WERI-Rb-1 (cell line): ENCODE results near the gene GARNL3.

Experiments used
- DNase-seq: peaks from one replicate; pipeline ENCODE4 v3.0.0-alpha.2; 2020
- H3K27ac ChIP-seq: fragments of 250-450 bp; sonication (Bioruptor Pico); 2 replicates; pipeline ENCODE4 v1.5.1; 2020; ENCODE audit warnings: mild to moderate bottlenecking, moderate library complexity
- H3K27me3 ChIP-seq: fragments of 250-450 bp; sonication (Bioruptor Pico); 2 replicates; pipeline ENCODE4 v1.5.1; 2021; ENCODE audit warnings: mild to moderate bottlenecking, low read depth, moderate library complexity; ENCODE audit not compliant: insufficient read depth, severe bottlenecking
- H3K36me3 ChIP-seq: fragments of 250-450 bp; sonication (Bioruptor Pico); 2 replicates; pipeline ENCODE4 v1.5.1; 2020; ENCODE audit warnings: mild to moderate bottlenecking, moderate library complexity
- H3K4me3 ChIP-seq: 2 replicates; pipeline ENCODE4 v1.5.1; 2011; ENCODE audit warnings: low read depth, mild to moderate bottlenecking, control low read depth, low read length
- H3K9me3 ChIP-seq: fragments of 250-450 bp; sonication (Bioruptor Pico); 2 replicates; pipeline ENCODE4 v1.5.1; 2021; ENCODE audit warnings: mild to moderate bottlenecking, moderate library complexity; ENCODE audit not compliant: severe bottlenecking
- CTCF ChIP-seq: IDR thresholded peaks from 2 replicates; pipeline ENCODE4 v1.5.1; 2011; ENCODE audit warnings: low read depth, mild to moderate bottlenecking, control low read depth, inconsistent platforms, low read length

Gene GARNL3

GRCh38 chr9:127402401-127403090 is 138.0 kb downstream of the GARNL3 start:
- H3K36me3 ChIP-seq: peaks cover 93% of the 10 kb centered on the region
- no peaks in the 10 kb centered on the region for H3K9me3 ChIP-seq
- TF ChIP-seq CTCF: no peak
- no peaks in the 10 kb centered on the region for H3K27me3 ChIP-seq
- no peak for DNase-seq
- no peak overlapping the region for H3K27ac ChIP-seq
- H3K4me3 ChIP-seq: no peak overlapping the region

DNA sequence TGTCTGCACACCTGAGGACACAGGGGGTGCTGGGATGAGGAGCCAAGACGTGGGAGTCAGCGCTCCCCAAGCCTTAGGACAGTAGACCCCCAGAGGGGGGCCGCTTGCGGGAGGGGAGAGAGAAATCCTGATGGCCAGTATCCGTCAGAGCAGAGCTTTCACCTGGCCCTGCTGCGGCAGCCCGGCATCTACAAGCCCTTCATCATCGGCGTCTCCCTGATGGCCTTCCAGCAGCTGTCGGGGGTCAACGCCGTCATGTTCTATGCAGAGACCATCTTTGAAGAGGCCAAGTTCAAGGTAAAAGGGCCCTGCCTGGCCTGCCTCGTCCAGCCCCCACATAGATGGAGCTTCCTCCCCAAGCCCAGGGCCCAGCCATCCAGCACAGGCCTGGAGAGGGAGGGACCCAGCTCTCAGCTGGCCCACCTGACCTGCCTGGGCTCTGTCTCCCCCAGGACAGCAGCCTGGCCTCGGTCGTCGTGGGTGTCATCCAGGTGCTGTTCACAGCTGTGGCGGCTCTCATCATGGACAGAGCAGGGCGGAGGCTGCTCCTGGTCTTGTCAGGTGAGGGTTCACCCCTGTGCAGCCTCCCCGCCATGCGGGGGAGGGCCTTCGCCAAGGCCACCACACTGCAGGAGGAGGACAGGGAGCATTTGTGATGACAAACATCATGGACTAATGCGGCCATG is 139.1 kb downstream of the GARNL3 start:
- Histone ChIP-seq H3K27ac (no peak overlapping the region), H3K27me3 (no peaks in the 10 kb centered on the region), H3K36me3 (peaks cover 96% of the 10 kb centered on the region), H3K4me3 (no peak overlapping the region), H3K9me3 (no peaks in the 10 kb centered on the region)
- no peak for TF ChIP-seq CTCF
- no peak for DNase-seq

DNA sequence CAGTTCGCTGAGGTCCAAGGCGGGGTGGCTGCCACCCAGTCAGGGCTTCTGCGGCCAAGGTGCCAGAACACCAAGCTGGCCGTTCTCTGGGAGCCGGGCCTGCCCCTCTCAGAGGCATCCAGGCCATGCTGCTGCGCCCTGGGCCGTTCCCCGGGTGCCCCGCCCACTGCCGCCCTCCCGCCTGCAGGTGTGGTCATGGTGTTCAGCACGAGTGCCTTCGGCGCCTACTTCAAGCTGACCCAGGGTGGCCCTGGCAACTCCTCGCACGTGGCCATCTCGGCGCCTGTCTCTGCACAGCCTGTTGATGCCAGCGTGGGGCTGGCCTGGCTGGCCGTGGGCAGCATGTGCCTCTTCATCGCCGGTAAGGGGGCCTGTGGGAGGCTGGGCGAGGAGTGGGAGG is 140.1 kb downstream of the GARNL3 start:
- no peak for DNase-seq
- TF ChIP-seq CTCF: no peak
- H3K36me3 ChIP-seq: peaks cover 87% of the 10 kb centered on the region

DNA sequence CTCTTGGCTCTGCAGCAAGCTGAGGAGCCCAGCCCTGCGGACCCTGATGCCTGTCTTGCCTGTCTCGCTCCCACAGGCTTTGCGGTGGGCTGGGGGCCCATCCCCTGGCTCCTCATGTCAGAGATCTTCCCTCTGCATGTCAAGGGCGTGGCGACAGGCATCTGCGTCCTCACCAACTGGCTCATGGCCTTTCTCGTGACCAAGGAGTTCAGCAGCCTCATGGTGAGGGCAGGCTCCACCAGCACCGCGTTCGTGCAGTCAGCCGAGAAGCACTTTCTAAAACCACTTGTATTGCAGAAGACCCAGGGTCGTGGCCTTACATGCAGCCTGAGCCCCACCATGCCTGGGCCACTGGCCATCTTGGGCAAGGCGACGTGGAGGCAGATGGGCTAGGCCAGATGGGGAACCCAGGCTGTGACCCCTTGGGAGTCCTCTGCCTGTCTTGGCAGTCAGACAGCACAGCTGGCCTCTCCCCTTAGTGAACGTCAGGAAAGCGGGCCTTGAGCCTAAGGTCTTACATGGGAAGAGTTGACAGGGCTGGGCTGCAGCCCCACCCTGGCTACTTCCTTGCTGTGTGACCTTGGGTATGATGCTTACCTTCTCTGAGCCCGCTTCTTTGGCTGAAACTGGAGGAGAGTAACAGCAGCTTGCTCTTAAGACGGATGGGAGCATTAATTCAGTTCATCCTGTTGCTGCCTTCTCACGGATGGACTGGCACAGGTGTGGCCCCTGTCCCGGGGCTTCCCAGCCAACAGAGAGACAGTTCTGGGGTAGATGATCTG is 141.0 kb downstream of the GARNL3 start:
- no peak for TF ChIP-seq CTCF
- H3K27me3 ChIP-seq: no peaks in the 10 kb centered on the region
- H3K9me3 ChIP-seq: no peaks in the 10 kb centered on the region
- no peak overlapping the region for H3K4me3 ChIP-seq
- peaks cover 84% of the 10 kb centered on the region for H3K36me3 ChIP-seq
- DNase-seq: no peak
- H3K27ac ChIP-seq: peak overlapping the region; percentile 31; the same call in 1 of the 2 replicates

More for the DNA sequence above, 140.1 kb downstream of the GARNL3 start:
- Histone ChIP-seq H3K27me3 (no peaks in the 10 kb centered on the region), H3K27ac (no peak overlapping the region), H3K9me3 (no peaks in the 10 kb centered on the region), H3K4me3 (no peak overlapping the region)

- TF ChIP-seq CTCF: peak; percentile 36
- H3K4me3 ChIP-seq: no peak overlapping the region
- no peak for DNase-seq
- H3K27ac ChIP-seq: 0 out of 2 replicates have a peak overlapping the region, but pooled peaks have one; percentile 13
- H3K27me3 ChIP-seq: no peaks in the 10 kb centered on the region
- H3K9me3 ChIP-seq: no peaks in the 10 kb centered on the region
- peaks cover 82% of the 10 kb centered on the region for H3K36me3 ChIP-seq
These were observed 142.4 kb downstream of the GARNL3 start for GRCh38 chr9:127406799-127407491.
